GM18505 (cell line): ENCODE results near the gene FXYD3.
"Not testable (repeated sequence)": the region's sequence is repeated elsewhere in the genome, so short reads cannot be mapped to it uniquely, and the experiment has no call there.

Source experiments
- ATAC-seq: cut with Tn5 transposase; IDR thresholded peaks from one replicate; pipeline ENCODE4 v1.9.1; 2021; ENCODE audit not compliant: unreplicated experiment
- POLR2A ChIP-seq: IDR thresholded peaks from 4 replicates; pipeline ENCODE4 v1.6.1; 2011; ENCODE audit warnings: borderline replicate concordance; ENCODE audit not compliant: insufficient read depth, insufficient read length; ENCODE audit errors: extremely low read depth

FXYD3 gene

GRCh38 chr19:35093430-35093829 lies 22.2 kb upstream of the FXYD3 start:
- no peak for TF ChIP-seq POLR2A

DNA sequence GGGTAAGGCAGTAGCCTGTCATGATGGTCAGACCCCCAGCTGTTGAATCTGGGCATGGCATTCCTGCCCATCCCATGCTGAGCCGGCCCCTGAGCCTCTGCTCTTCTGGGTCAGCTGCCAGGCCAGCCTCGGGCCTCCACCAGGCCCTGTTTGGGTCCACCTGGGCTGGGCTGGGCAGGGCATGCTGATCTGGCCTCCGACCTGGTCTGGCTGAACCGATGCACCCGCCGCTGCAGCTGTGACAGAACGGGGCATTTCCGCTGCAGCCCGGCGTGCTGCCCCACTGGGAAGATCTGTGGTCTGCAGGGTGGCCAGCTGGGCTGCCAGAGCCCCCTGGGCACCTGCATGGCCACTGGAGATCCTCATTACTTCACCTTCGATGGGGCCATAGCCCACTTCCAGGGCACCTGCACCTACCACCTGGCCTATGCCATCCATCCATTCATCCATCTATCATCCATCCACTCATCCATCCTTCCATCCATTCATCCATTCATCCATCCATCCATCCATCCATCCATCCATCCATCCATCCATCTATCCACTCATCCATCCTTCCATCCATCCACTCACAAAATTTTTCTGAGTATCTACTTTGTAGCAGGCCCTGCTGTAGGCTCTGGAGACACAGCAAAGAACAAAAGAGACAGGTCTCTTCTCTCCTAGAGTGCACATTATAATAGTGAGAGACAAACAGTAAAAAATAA lies 21.5 kb upstream of the FXYD3 start:
- no peak for ATAC-seq

More at GRCh38 chr19:35093430-35093829, 22.2 kb upstream of the FXYD3 start:
- no peak for ATAC-seq

DNA sequence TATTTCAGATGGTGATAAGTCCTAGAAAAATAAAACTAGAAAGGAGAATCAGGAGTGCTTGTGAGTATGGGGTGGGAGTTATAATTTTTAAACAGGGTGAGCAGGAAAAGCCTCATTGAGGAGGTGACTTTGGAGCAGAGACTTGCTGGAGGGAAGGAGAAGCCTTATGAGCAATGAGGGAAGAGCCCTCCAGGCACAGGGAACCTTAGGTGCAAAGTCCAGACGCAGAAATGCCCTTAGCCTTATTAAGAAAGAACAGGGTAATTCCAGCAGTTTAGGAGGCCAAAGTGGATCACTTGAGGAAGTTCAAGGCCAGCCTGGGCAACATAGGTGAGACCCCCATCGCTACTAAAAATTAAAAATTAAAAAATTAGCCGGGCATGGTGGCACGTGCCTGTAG lies 21.0 kb upstream of the FXYD3 start:
- ATAC-seq: no peak
- TF ChIP-seq POLR2A: no peak

More for the DNA sequence above, 21.5 kb upstream of the FXYD3 start:
- no peak for TF ChIP-seq POLR2A

DNA sequence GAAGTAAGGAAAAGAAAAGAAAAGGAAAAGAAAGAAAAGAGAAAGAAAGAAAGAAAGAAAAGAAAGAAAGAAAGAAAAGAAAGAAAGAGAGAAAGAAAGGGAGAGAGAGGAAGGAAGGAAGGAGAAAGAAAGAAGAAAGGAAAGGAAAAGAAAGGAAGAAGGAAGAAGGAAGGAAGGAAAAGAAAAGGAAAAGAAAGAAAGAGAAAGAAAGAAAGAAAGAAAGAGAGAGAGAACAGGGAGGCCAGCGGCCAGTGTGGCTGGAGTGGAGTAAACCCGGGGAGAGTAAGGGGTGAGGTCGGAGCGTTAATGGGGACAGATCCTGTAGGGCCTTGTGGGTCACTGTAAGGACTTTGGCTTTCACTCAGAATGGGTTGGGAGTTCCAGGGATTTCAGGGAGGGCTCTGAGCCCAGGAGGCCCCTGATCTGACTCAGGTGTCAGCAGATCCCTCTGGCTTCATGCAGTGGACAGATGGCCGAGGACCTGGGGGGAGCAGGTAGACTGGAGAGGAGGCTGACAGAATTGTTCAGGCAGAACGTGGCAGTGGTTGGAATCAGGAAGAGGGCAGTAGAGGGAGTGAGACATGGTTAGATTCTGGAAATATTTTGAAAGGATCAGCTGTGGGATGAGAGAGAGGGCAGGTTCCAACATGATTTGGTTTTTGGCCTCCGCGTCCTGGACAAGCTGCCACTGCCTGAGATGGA lies 19.8 kb upstream of the FXYD3 start:
- ATAC-seq: no peak
- TF ChIP-seq POLR2A: no peak

GRCh38 chr19:35098413-35099049 lies 17.1 kb upstream of the FXYD3 start:
- TF ChIP-seq POLR2A: no peak
- ATAC-seq: no peak

- ATAC-seq: no peak
- TF ChIP-seq POLR2A: no peak
These were observed 16.3 kb upstream of the FXYD3 start for GRCh38 chr19:35099155-35099896.

DNA sequence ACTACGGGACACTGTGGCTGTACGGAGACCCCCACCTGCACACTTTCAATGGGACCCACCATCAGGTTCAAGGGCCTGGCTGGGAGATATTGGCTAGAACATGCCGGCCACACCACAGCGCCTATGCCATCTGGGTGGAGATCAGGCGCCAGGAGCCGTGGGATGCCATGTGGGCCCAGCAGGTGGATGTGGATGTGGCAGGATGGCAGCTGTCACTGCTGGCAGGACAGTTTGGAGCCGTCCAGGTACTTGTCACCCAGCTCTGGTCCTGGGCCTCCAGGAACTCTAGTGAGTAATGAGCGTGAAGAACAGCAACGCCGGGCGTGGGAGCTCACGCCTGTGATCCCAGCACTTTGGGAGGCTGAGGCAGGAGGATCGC lies 15.7 kb upstream of the FXYD3 start:
- ATAC-seq: no peak
- no peak for TF ChIP-seq POLR2A

DNA sequence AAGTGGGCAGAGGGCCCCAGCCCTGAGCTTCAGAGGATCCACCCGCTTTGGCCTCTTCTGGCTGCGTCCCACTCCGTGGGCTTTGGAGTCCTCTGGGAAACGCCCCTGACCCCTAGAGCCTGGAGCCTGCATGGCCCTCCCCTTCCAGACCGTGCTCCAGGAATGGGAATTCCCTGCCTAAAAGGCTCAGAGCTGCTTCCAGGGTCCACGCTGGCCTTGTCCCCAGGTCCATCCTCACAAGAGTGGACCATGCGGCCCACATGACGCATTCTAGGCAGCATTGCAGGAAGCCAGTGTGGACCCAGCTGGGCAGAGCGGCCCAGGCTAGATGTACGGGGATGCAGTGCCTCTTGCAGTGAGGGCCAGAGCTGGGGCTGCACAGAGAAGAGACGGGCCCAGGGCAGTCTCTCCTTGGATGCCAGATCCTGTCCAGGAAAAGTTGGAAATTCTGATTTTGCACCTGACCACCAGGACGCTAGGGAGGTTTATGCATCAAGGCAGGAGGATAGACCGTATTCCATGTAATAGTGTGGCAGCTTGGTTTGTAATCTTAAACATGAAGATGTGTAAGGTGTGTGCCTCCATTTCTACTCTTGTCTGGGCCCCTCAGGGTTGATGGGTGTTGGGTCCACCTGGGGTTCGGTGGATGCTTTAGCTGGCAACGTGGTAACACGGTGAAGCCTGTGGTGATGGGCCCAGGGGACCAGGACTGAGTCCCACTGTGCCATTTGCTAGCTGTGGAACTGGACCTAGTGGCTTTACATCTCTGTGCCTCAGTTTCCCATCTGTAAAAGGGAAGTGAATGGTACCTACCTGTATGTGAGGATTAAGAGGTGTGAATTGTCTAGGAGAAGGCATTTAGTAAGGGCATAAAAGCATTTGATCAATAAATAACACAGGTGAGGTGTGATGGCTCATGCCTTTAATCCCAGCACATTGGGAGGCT lies 14.8 kb upstream of the FXYD3 start:
- ATAC-seq: no peak
- no peak for TF ChIP-seq POLR2A

GRCh38 chr19:35101949-35102348 lies 13.7 kb upstream of the FXYD3 start:
- not testable (repeated sequence) for ATAC-seq

GRCh38 chr19:35103614-35104013 lies 12.0 kb upstream of the FXYD3 start:
- ATAC-seq: not testable (repeated sequence)

- TF ChIP-seq POLR2A: no peak
- no peak for ATAC-seq
These were observed 11.3 kb upstream of the FXYD3 start for GRCh38 chr19:35104361-35104760.

DNA sequence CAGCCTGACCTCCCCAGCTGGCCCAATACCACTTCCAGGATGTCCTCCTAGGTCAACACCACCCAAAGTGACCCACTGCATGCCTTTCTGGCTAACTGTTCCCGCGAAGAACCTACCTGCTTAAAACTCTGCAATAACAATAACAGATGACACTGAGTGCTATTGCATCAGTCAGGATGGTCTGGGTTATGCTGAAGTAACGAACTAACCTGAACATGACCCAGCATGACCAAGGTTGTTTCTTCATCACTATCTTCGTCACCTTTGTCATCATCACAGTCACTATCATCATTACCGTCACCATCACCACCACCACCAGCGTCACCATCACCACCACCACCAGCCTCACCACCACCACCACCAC lies 10.6 kb upstream of the FXYD3 start:
- ATAC-seq: no peak
- no peak for TF ChIP-seq POLR2A
